ENCODE measurements around the gene PAX2.

GRCh38 chr10:100829097-100829870, 83.9 kb downstream of the PAX2 start:
- no peak for TF ChIP-seq CTCF (IDR thresholded peaks at IDR 0.05)
- no peak for TF ChIP-seq POLR2A (IDR thresholded peaks at IDR 0.05)
